PFSK-1 (cell line): ENCODE measurements around the gene PTOV1.

Experiments used
- POLR2AphosphoS5 ChIP-seq: IDR thresholded peaks from 2 replicates; pipeline ENCODE4 v1.6.1; 2012; ENCODE audit warnings: low read depth, mild to moderate bottlenecking, control low read depth, low read length, moderate library complexity
- REST ChIP-seq, 2 experiments: IDR thresholded peaks; 2 replicates each; pipeline versions ENCODE4 v1.6.1 to v1.8.0; 2011 to 2012; ENCODE audit warnings: low read depth in 2 of 2, low read length in 2 of 2, control low read depth in 1 of 2, inconsistent platforms in 1 of 2, mild to moderate bottlenecking in 1 of 2, moderate library complexity in 1 of 2; ENCODE audit not compliant: insufficient read depth in 1 of 2
- TAF1 ChIP-seq: IDR thresholded peaks from 2 replicates; pipeline ENCODE4 v1.6.1; 2012; ENCODE audit warnings: low read length, control low read depth, borderline replicate concordance; ENCODE audit not compliant: insufficient read depth

- TF ChIP-seq POLR2AphosphoS5 (no peak; the same call in 1 of the 2 replicates), TAF1 (no peak), REST (IDR thresholded peaks at IDR 0.05; ENCODE audit: insufficient read depth in 1 of 2, low read depth in 2 of 2, low read length in 2 of 2) (no peak)
Measured at GRCh38 chr19:49809160-49809940, 41.6 kb upstream of the PTOV1 start.
